Measurements from ENCODE around the gene HVCN1.

Gene HVCN1

GRCh38 chr12:110699591-110700445 is 10.9 kb upstream of the HVCN1 start:
- DNase-seq (ENCODE audit: low read depth, low spot score) = no peak

GRCh38 chr12:110698171-110698902 is 9.4 kb upstream of the HVCN1 start:
- peak; percentile 54 for DNase-seq (ENCODE audit: low read depth, low spot score)

GRCh38 chr12:110697236-110697635 is 8.3 kb upstream of the HVCN1 start:
- no peak for DNase-seq (ENCODE audit: low read depth, low spot score)

GRCh38 chr12:110696283-110696682 is 7.4 kb upstream of the HVCN1 start:
- no peak for DNase-seq (ENCODE audit: low read depth, low spot score)

- DNase-seq (ENCODE audit: low read depth, low spot score) = no peak
These were observed 5.5 kb upstream of the HVCN1 start for GRCh38 chr12:110694330-110694901.

- DNase-seq (ENCODE audit: low read depth, low spot score) = no peak
These were observed 4.8 kb upstream of the HVCN1 start for GRCh38 chr12:110693731-110694130.

- DNase-seq (ENCODE audit: low read depth, low spot score) = no peak
These were observed 1.2 kb upstream of the HVCN1 start for GRCh38 chr12:110690127-110690430.

GRCh38 chr12:110689281-110690126 is 589 bp upstream of the HVCN1 start:
- peak; percentile 11 for DNase-seq (ENCODE audit: low read depth, low spot score)

GRCh38 chr12:110687396-110688169 is 1.3 kb downstream of the HVCN1 start:
- no peak for DNase-seq (ENCODE audit: low read depth, low spot score)

GRCh38 chr12:110686294-110686903 is 2.5 kb downstream of the HVCN1 start:
- DNase-seq (ENCODE audit: low read depth, low spot score) = no peak

- no peak for DNase-seq (ENCODE audit: low read depth, low spot score)
These were observed 4.5 kb downstream of the HVCN1 start for GRCh38 chr12:110684312-110684836.

- no peak for DNase-seq (ENCODE audit: low read depth, low spot score)
These were observed 5.0 kb downstream of the HVCN1 start for GRCh38 chr12:110683888-110684287.

- no peak for DNase-seq (ENCODE audit: low read depth, low spot score)
These were observed 8.9 kb downstream of the HVCN1 start for GRCh38 chr12:110680032-110680431.

- DNase-seq (ENCODE audit: low read depth, low spot score) = no peak
These were observed 9.7 kb downstream of the HVCN1 start for GRCh38 chr12:110679201-110679600.

- no peak for DNase-seq (ENCODE audit: low read depth, low spot score)
These were observed 10.9 kb downstream of the HVCN1 start for GRCh38 chr12:110677982-110678381.

GRCh38 chr12:110677206-110677911 is 11.6 kb downstream of the HVCN1 start:
- DNase-seq (ENCODE audit: low read depth, low spot score) = no peak

- DNase-seq (ENCODE audit: low read depth, low spot score) = no peak
These were observed 12.7 kb downstream of the HVCN1 start for GRCh38 chr12:110676171-110676570.

- no peak for DNase-seq (ENCODE audit: low read depth, low spot score)
These were observed 18.7 kb downstream of the HVCN1 start for GRCh38 chr12:110670161-110670701.

- DNase-seq (ENCODE audit: low read depth, low spot score) = no peak
These were observed 19.8 kb downstream of the HVCN1 start for GRCh38 chr12:110669193-110669502.

Measured in activated CD4-positive, CD25-positive, alpha-beta regulatory T cell treated with anti-CD3 and anti-CD28 coated beads, Interleukin-2, amount 50 U/mL, for 16 hours (primary cell).